ENCODE results near the gene NFE2L2.

GRCh38 chr2:177211576-177212105 is 52.9 kb downstream of the NFE2L2 start:
- TF ChIP-seq CTCF (IDR thresholded peaks at IDR 0.05) (no peak), EZH2 (IDR thresholded peaks at IDR 0.05; ENCODE audit: borderline replicate concordance, insufficient read depth, low read depth, low read length, poor library complexity, severe bottlenecking) (no peak)
